NOMO-1 (cell line): ENCODE measurements around the gene STEAP4.

Source experiments
- DNase-seq, 2 experiments: peaks; one replicate each; lab custom pipeline; 2025; ENCODE audit not compliant: unreplicated experiment in 2 of 2; lab: John Stamatoyannopoulos, UW

Gene STEAP4

GRCh38 chr7:88314061-88314491, 7.4 kb upstream of the STEAP4 start:
- peak; percentile 96 to 100 for DNase-seq

DNA sequence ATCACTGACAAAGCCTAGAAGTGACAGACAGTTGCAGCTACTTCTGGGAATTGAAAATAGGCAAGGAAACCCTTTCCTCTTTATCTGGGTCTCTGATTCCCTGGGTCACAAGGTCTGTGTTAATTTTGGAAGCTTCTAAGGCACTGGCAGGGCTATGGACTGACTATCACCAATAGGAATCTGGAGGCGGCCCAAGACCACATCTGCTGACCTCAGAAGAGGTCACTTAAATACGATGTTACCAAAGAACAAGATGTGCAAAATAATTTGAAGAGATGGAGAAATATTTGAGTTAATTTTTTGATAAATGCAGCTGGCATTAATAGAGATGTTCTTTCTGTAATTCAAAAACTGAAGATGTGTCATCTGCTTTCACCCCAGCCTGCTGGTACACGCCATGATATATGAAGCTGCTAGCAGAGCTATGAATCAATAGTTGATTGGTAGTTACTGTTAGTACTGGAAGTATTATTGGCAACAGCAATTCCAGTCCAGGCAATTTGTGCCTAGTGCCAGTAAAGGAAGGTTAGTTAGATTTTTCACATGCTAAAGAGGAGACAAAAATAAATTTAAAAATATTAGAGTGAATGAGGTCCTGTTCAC, 5.5 kb upstream of the STEAP4 start:
- DNase-seq, result no peak

DNA sequence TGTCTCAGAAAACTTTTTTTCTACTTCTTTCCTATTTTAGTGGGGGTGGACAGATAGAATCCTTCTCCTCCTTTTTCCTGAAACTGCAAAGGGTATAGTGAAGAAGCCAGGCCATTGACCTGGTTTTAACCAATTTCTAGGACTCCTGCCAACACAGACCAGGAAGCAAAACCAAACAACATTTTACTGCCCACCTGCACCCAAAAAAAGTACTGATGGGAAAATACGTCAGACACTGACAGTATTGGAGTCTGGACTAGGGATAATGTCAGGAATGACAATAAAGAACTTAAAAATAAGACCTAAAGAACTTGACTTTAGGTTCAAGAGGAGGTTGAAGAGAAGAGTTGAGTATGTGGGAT, 5.0 kb upstream of the STEAP4 start:
- no peak for DNase-seq

DNA sequence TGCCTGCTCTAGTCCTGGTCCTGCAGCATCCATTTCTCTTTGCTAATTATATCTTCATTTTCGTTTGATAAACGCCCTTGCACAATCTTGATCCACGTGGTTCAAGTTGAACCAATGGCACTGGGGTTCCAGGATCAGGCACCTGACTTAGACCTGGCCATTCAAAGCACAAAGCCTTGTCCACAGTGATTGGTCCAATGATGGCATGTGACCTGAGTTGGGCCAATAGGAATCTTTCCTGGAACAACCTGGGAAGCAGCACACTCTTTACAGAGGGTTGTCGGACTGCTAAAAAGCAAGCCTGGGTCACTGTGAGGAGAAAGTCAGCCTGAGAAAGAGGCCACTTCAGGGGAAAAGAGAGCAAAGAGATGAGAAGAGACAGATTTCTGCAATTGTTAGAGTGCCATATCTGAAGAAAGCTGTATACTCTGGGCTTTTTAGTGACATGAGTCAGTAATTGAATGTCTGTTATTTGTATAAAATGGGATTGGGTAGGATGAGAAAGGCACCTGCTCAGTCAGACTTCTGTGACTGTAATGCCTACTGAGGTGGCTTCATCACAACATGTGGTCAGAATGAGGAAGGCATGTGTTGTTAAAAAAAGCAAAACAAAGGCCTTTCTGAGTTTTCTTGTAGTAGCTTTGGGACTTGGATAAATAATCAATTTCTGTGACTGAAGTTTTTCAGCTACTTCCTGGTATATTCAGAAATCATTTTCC, 4.4 kb upstream of the STEAP4 start:
- peak in 1 of 2 experiments; percentile 45 for DNase-seq

DNA sequence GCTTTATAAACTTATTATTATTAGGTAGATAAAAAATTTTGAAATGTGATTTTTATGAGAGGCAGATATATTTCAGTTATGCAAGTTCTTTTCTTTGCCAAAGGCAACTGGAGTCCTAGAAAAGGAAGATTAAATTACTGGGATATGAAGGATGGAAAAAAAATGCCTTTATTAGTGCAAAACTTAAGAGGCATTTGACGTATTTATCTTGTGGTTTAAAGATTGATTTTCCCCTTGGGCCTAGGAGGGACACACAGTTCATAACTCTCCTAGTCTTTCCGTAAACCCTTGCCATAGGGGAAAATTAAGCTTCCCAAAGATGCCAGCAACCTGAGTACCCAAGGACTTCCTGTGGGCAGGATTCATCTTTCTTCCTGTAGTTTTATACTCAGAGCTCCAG, 3.1 kb upstream of the STEAP4 start:
- DNase-seq, result no peak

GRCh38 chr7:88307823-88308222, 1.1 kb upstream of the STEAP4 start:
- no peak for DNase-seq

- no peak for DNase-seq
Observed at GRCh38 chr7:88307412-88307811, 718 bp upstream of the STEAP4 start.

GRCh38 chr7:88305044-88305443, 1.6 kb downstream of the STEAP4 start:
- DNase-seq, result no peak

DNA sequence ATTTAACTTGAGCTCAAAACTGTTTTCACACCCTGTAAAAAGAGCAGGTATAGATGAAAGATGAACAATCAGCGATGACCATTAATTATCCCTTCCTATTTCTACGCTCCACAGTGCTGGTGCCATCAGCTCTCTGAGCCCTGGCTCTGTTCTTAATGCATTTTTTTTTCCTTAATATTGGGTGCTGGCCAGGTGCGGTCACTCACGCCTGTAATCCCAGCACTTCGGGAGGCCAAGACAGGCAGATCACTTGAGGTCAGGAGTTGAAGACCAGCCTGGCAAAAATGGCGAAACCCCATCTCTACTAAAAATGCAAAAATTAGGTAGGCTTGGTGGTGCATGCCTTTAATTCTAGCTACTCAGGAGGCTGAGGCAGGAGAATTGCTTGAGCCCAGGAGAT, 4.2 kb downstream of the STEAP4 start:
- no peak for DNase-seq

- DNase-seq, result no peak
Observed at GRCh38 chr7:88301924-88302323, 4.8 kb downstream of the STEAP4 start.

- DNase-seq, result no peak
Observed at GRCh38 chr7:88300401-88300945, 6.2 kb downstream of the STEAP4 start.

DNA sequence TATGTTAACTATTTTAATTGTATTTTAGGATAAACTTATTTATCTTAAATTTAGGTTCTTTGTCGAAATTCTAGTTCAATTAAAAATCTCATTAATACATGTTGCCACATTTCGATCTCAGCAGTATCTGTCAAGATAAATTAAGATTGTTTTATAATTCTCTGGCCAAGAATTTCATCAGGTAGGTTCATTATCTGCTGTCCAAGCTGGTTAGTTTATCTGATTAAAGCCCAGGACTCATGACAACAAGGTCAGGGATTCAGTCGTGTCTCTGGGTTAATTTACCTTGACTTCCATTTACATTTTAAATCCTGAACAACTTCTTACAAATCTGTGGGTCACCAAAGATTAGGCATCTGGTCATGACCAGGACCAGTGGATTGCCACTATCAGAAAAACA, 7.6 kb downstream of the STEAP4 start:
- no peak for DNase-seq

DNA sequence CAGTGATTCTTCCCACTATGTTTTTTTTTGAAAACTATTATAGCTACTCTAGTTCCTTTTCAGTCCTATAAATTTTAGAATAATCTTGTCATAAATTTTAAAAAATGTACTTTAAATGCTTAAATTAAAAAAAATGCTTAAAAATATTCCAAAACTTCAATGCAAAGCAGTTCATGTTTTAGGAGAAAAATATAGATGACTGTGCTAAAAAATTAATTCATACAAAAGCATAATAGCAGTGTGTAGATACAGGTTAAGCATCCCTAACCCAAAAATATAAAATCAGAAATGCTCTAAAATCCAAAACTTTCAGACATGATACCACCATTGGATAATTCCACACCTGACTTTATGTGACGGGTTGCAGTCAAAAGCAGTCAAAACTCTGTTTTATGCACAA, 12.8 kb downstream of the STEAP4 start:
- no peak for DNase-seq

- DNase-seq, result no peak
Observed at GRCh38 chr7:88291398-88292173, 15.1 kb downstream of the STEAP4 start.

DNA sequence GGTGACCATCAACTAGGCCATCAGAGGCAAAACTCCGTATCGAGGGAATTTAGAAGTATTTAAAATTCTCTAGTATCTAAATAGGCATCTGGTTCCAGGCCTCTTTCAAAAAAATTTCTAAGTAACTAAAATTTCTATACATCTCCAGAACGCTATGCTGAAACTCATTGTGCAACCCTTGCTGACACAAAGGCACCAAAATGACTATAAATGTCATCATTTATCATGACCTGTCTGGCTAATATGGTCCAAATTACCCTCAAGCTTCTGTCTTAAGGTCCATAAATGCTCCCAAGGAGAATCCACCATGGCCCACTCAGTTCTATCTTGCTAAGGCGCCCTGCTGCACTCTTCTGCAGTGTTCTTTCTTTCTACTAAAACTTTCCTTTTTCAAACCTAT, 16.2 kb downstream of the STEAP4 start:
- no peak for DNase-seq

DNA sequence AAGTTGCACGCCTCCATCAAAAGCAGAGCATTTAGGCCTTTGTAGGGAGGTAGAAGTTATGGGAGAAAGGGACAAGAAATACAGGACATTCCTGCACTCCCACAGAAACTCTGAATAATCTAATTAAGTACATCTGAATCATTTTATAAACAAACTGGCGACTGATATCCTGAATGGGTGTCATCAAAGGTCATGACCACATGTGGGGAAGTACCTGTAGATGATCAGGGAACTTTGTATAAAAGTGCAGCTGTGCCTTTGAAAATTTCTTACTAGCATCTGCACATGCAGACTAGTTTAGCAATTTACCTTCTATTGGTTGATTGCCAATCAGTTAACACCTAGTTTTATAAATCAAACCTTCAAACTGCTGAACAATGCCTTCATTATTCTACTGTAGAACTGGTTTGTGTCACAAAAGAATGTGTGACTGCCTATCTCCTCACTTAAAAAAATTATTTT, 17.1 kb downstream of the STEAP4 start:
- DNase-seq, result no peak

- DNase-seq, result no peak
Observed at GRCh38 chr7:88281749-88282148, 24.9 kb downstream of the STEAP4 start.

- no peak for DNase-seq
Observed at GRCh38 chr7:88280801-88281200, 25.9 kb downstream of the STEAP4 start.

DNA sequence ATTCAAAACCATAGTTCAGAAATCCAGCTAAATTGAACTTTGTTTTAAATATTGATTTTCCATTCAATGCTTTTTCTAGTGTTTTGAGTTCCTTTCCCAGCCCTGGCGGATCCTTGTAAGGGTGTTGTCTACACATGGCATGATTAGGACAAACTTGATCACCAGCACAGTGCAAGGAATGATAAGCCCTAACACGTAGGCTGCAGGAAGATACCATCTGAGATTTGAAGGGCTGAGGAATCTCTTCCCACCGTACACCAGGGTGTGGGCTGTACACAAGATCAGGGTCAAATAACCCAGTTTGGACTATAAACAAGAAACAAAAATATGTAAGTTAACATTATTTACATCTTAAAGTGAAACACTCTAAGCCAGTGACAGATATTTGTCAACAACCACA, 27.4 kb downstream of the STEAP4 start:
- DNase-seq, result no peak

DNA sequence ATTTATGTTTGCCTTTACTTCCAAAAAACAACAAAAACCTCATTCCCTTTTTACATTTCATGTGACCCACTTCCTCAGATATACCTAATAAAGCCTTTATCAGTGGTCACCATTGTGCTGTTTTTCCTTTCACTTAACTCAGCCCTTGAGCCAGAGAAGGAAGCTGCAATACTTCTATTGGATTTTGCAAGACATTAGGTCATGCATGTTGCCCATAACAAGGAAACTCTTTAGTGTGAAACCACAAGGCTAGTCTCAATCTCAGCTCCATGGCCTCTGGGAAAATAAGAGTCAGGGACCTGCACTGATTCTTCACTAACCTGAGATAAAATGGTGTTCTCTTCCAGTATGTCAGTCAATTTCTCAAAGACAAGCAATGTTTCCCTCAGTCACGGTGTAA, 27.8 kb downstream of the STEAP4 start:
- peak; percentile 96 to 100 for DNase-seq

- no peak for DNase-seq
Observed at GRCh38 chr7:88276605-88277153, 30.0 kb downstream of the STEAP4 start.
